H9 (cell line): ENCODE results near the gene MAP3K8. TPM values are rescaled to one million over a fixed set of nuclear protein-coding genes. Genes with fewer than 3 reads are reported as not detected.

ENCODE experiments used
- DNase-seq: peaks from one replicate; pipeline ENCODE4 v3.0.0-alpha.2; 2017
- H2AFZ ChIP-seq: one replicate; pipeline ENCODE4 v1.6.1; 2013; ENCODE audit warnings: mild to moderate bottlenecking, low read length, control low read depth, moderate library complexity
- H2AK5ac ChIP-seq: 2 replicates; pipeline ENCODE4 v1.6.1; 2013; ENCODE audit warnings: low read length, control low read depth, mixed read lengths; ENCODE audit not compliant: insufficient read length
- H2BK120ac ChIP-seq: one replicate; pipeline ENCODE4 v1.6.1; 2013; ENCODE audit warnings: low read depth, mild to moderate bottlenecking, low read length, control low read depth, inconsistent platforms; ENCODE audit not compliant: poor library complexity, severe bottlenecking
- H2BK12ac ChIP-seq: 2 replicates; pipeline ENCODE4 v1.6.1; 2013; ENCODE audit warnings: low read length, control low read depth, mixed read lengths, low read depth; ENCODE audit not compliant: insufficient read length
- H2BK15ac ChIP-seq: 2 replicates; pipeline ENCODE4 v1.6.1; 2013; ENCODE audit warnings: low read depth, low read length, control low read depth
- H2BK20ac ChIP-seq: one replicate; pipeline ENCODE4 v1.6.1; 2013; ENCODE audit warnings: low read depth, mild to moderate bottlenecking, low read length, control low read depth, inconsistent platforms; ENCODE audit not compliant: poor library complexity, severe bottlenecking
- H2BK5ac ChIP-seq: 2 replicates; pipeline ENCODE4 v1.6.1; 2013; ENCODE audit warnings: low read length, control low read depth, mixed read lengths; ENCODE audit not compliant: insufficient read length
- H3K14ac ChIP-seq: 2 replicates; pipeline ENCODE4 v1.6.1; 2013; ENCODE audit warnings: low read length, control low read depth; ENCODE audit not compliant: insufficient read depth
- H3K18ac ChIP-seq: 2 replicates; pipeline ENCODE4 v1.6.1; 2013; ENCODE audit warnings: low read depth, mild to moderate bottlenecking, mixed read lengths, low read length, control low read depth; ENCODE audit not compliant: insufficient read length
- H3K23ac ChIP-seq: 2 replicates; pipeline ENCODE4 v1.6.1; 2013; ENCODE audit warnings: low read length, control low read depth, mixed read lengths, low read depth; ENCODE audit not compliant: insufficient read length
- H3K23me2 ChIP-seq: 2 replicates; pipeline ENCODE4 v1.6.1; 2013; ENCODE audit warnings: low read depth, mild to moderate bottlenecking, mixed read lengths, low read length, control low read depth; ENCODE audit not compliant: insufficient read length, poor library complexity, severe bottlenecking
- H3K27ac ChIP-seq: 2 replicates; pipeline ENCODE4 v1.5.1; 2013; ENCODE audit warnings: low read length, control low read depth, mixed read lengths, low read depth; ENCODE audit not compliant: insufficient read length
- H3K27me3 ChIP-seq: 2 replicates; pipeline ENCODE4 v1.6.1; 2013; ENCODE audit warnings: low read length, control low read depth, inconsistent platforms; ENCODE audit not compliant: insufficient read depth
- H3K4ac ChIP-seq: 2 replicates; pipeline ENCODE4 v1.6.1; 2013; ENCODE audit warnings: low read depth, mild to moderate bottlenecking, control low read depth, inconsistent platforms, low read length, moderate library complexity
- H3K4me1 ChIP-seq: 2 replicates; pipeline ENCODE4 v1.6.1; 2013; ENCODE audit warnings: low read length, control low read depth, inconsistent platforms; ENCODE audit not compliant: insufficient read depth
- H3K4me2 ChIP-seq: 2 replicates; pipeline ENCODE4 v1.6.1; 2013; ENCODE audit warnings: low read length, control low read depth, mixed read lengths; ENCODE audit not compliant: insufficient read length, insufficient read depth
- H3K56ac ChIP-seq: 2 replicates; pipeline ENCODE4 v1.6.1; 2013; ENCODE audit warnings: low read depth, mild to moderate bottlenecking, mixed read lengths, low read length, control low read depth; ENCODE audit not compliant: insufficient read length
- H3K79me1 ChIP-seq: 2 replicates; pipeline ENCODE4 v1.6.1; 2013; ENCODE audit warnings: low read depth, mild to moderate bottlenecking, moderate library complexity, low read length, control low read depth, inconsistent platforms; ENCODE audit not compliant: insufficient read depth, poor library complexity, severe bottlenecking
- H3K79me2 ChIP-seq: 2 replicates; pipeline ENCODE4 v1.6.1; 2013; ENCODE audit warnings: low read length, control low read depth, inconsistent platforms; ENCODE audit not compliant: insufficient read depth
- H3K9ac ChIP-seq: 2 replicates; pipeline ENCODE4 v1.6.1; 2013; ENCODE audit warnings: low read length, control low read depth, mixed read lengths; ENCODE audit not compliant: insufficient read length; ENCODE audit errors: extremely low read depth
- H3K9me3 ChIP-seq: one replicate; pipeline ENCODE4 v1.6.1; 2013; ENCODE audit warnings: low read depth, low read length, inconsistent platforms; ENCODE audit not compliant: control insufficient read depth
- H3T11ph ChIP-seq: one replicate; pipeline ENCODE4 v1.6.1; 2013; ENCODE audit warnings: mild to moderate bottlenecking, low read length, control low read depth, inconsistent platforms
- H4K20me1 ChIP-seq: one replicate; pipeline ENCODE4 v1.6.1; 2013; ENCODE audit not compliant: control insufficient read depth, insufficient read length, insufficient read depth
- H4K5ac ChIP-seq: 2 replicates; pipeline ENCODE4 v1.6.1; 2013; ENCODE audit warnings: low read depth, mild to moderate bottlenecking, mixed read lengths, low read length, control low read depth; ENCODE audit not compliant: insufficient read length
- H4K8ac ChIP-seq: replicated peaks from 2 replicates; pipeline ENCODE4 v1.6.1; 2013; ENCODE audit warnings: low read length, control low read depth, mixed read lengths, low read depth; ENCODE audit not compliant: insufficient read length
- H4K91ac ChIP-seq: 2 replicates; pipeline ENCODE4 v1.6.1; 2013; ENCODE audit warnings: low read depth, mild to moderate bottlenecking, moderate library complexity, mixed read lengths, low read length, control low read depth; ENCODE audit not compliant: insufficient read length
- H3K27ac Mint-ChIP-seq, 3 experiments: 2 replicates in 2 of 3; 3 replicates in 1 of 3; pipeline ENCODE4 v1.8.0; 2020 to 2021; ENCODE audit warnings: mixed read lengths in 3 of 3, mild to moderate bottlenecking in 1 of 3, moderate library complexity in 1 of 3
- H3K27me3 Mint-ChIP-seq: 2 replicates; pipeline ENCODE4 v1.8.0; 2021; ENCODE audit warnings: low read depth, mild to moderate bottlenecking, moderate library complexity, mixed read lengths
- H3K36me3 Mint-ChIP-seq, 3 experiments: 2 replicates in 2 of 3; 3 replicates in 1 of 3; pipeline ENCODE4 v1.8.0; 2020 to 2021; ENCODE audit warnings: low read depth in 3 of 3, mixed read lengths in 3 of 3; ENCODE audit not compliant: insufficient read depth in 1 of 3
- H3K4me1 Mint-ChIP-seq, 2 experiments: 2 replicates each; pipeline ENCODE4 v1.8.0; 2020; ENCODE audit warnings: mixed read lengths in 2 of 2
- H3K4me3 Mint-ChIP-seq, 2 experiments: 2 replicates in 1 of 2; 3 replicates in 1 of 2; pipeline ENCODE4 v1.8.0; 2020 to 2021; ENCODE audit warnings: mild to moderate bottlenecking in 2 of 2, mixed read lengths in 2 of 2, moderate library complexity in 1 of 2
- H3K9me3 Mint-ChIP-seq, 2 experiments: 2 replicates in 1 of 2; 3 replicates in 1 of 2; pipeline ENCODE4 v1.8.0; 2020; ENCODE audit warnings: mild to moderate bottlenecking in 2 of 2, mixed read lengths in 2 of 2, moderate library complexity in 1 of 2
- CTCF ChIP-seq: fragments of 200-600 bp; sonication (generic); conservative IDR thresholded peaks from 3 replicates; pipeline ENCODE4 v1.8.0; 2021; ENCODE audit warnings: antibody characterized with exemption, mild to moderate bottlenecking
- WGBS: extraction: QIAGEN DNeasy Blood & Tissue Kit; methylation state at CpG from one replicate; pipeline ENCODE4 v1.1.7; 2013; ENCODE audit warnings: missing lambda C conversion rate, low lambda C conversion rate, mixed read lengths; ENCODE audit not compliant: insufficient read length; ENCODE audit errors: extremely low coverage; 5-methylcytosine and 5-hydroxymethylcytosine counted together
- total RNA-seq: library from RNA; stranded (reverse); gene quantifications from 2 replicates; pipeline ENCODE4 v1.2.1, GENCODE V29; 2021

MAP3K8 gene
- total RNA-seq, 1 experiment from 2014 or later: 3.5 TPM

DNA sequence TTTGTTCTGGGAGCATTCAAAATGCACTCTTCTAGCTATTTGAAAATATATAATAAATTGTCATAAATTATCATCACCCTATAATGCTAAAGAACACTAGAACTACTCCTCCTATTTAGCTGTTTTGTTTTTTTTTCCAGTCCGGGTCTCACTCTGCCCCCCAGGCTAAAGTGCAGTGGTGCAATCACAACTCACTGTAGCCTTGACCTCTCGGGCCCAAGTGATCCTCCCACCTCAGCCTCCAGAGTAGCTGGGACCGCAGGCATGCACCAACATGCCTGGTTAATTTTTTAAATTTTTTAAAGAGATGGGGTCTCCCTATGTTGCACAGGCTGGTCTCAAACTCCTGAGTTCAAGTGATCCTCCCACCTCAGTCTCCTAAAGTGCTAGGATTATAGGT, 43.8 kb upstream of the MAP3K8 start:
- Histone ChIP-seq H2BK20ac (no peak overlapping the region), H3K23ac (no peak overlapping the region), H3K14ac (no peak overlapping the region), H3K9me3 (no peaks in the 10 kb centered on the region), H2AK5ac (no peak overlapping the region), H2BK120ac (no peak overlapping the region), H3K27ac (no peak overlapping the region), H3K18ac (no peak overlapping the region), H3K23me2 (no peaks in the 10 kb centered on the region), H3K79me1 (no peaks in the 10 kb centered on the region), H4K20me1 (peaks cover 4% of the 10 kb centered on the region), H4K8ac (no peak overlapping the region), H3K27me3 (no peaks in the 10 kb centered on the region), H4K91ac (no peak overlapping the region), H2BK15ac (no peak overlapping the region), H3K9ac (no peak overlapping the region), H2BK12ac (no peak overlapping the region), H3K79me2 (no peaks in the 10 kb centered on the region), H2AFZ (no peak overlapping the region), H3K4me2 (no peak overlapping the region), H3T11ph (no peak overlapping the region), H3K56ac (no peak overlapping the region), H4K5ac (no peak overlapping the region), H2BK5ac (no peak overlapping the region), H3K4ac (no peak overlapping the region), H3K4me1 (no peaks in the 10 kb centered on the region)
- WGBS: no CpG with 5 or more reads among the region's 3 CpGs
- H3K9me3 Mint-ChIP-seq: no peaks in the 10 kb centered on the region
- H3K27ac Mint-ChIP-seq: no peak overlapping the region
- peaks cover 2% of the 10 kb centered on the region in 2 experiments for H3K4me1 Mint-ChIP-seq
- H3K36me3 Mint-ChIP-seq: no peaks in the 10 kb centered on the region; a peak in 1 of 7 replicates
- H3K27me3 Mint-ChIP-seq: peaks cover 13% of the 10 kb centered on the region
- no peak for DNase-seq
- TF ChIP-seq CTCF: no peak
- no peak overlapping the region for H3K4me3 Mint-ChIP-seq
